OCI-LY7 (cell line): ENCODE results near the gene EPB41L1.

ENCODE experiments used
- CTCF ChIP-seq: fragments of 200-600 bp; sonication (generic); conservative IDR thresholded peaks from 2 replicates; pipeline ENCODE4 v1.5.1; 2014; ENCODE audit warnings: mild to moderate bottlenecking, antibody characterized with exemption, low read length, moderate library complexity, mixed read lengths
- EZH2phosphoT487 ChIP-seq: fragments of 200-600 bp; sonication (generic); IDR thresholded peaks from 2 replicates; pipeline ENCODE4 v1.6.1; 2018; ENCODE audit warnings: low read depth, borderline replicate concordance, mild to moderate bottlenecking, mixed run types, antibody characterized with exemption, low read length, moderate library complexity, mixed read lengths

- TF ChIP-seq CTCF: no peak
- TF ChIP-seq EZH2phosphoT487: no peak
Measured at GRCh38 chr20:36275011-36275410, 120.5 kb downstream of the EPB41L1 start.
